Measurements from ENCODE around the gene SLC1A1. TPM values are rescaled to one million over a fixed set of nuclear protein-coding genes. Genes with fewer than 3 reads are reported as not detected.

The SLC1A1 gene
- total and polyA plus RNA-seq, 2 experiments from 2014 or later, result 3.7 to 8.2 TPM

DNA sequence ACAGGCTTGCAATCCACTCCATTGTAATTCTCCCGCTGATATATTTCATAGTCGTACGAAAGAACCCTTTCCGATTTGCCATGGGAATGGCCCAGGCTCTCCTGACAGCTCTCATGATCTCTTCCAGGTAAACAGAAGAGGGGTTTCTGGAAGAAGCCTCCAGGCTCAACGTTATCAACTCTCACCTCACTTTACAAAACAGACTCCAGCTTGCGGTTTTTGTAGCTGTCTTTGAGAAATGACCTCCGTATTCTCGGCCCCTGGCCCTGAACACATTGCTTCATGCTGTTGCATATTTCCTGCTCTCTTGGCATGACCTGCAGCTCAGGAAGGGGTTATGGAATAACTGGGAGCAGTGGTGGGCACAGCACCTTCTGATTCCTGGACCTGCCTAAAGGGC, 85.7 kb downstream of the SLC1A1 start:
- Mint-ChIP-seq H3K9me3 (no peaks in the 10 kb centered on the region; the same call in 1 of the 3 replicates), H3K36me3 (ENCODE audit: low read depth) (no peaks in the 10 kb centered on the region), H3K27ac (no peak overlapping the region), H3K27me3 (ENCODE audit: insufficient read depth, low read depth, poor library complexity) (peaks cover 2% of the 10 kb centered on the region), H3K4me3 (no peak overlapping the region), H3K4me1 (peaks cover 9% of the 10 kb centered on the region)
- Histone ChIP-seq H3K27me3 (ENCODE audit: insufficient read depth) (no peaks in the 10 kb centered on the region), H3K4me2 (no peak overlapping the region), H3K4me1 (ENCODE audit: insufficient read depth) (peaks cover 3% of the 10 kb centered on the region; the same call in 1 of the 2 replicates), H2AFZ (no peak overlapping the region), H3K4me3 (no peak overlapping the region), H3K9me2 (ENCODE audit: insufficient read depth) (no peaks in the 10 kb centered on the region), H3K27ac (ENCODE audit: low read depth) (0 out of 2 replicates have a peak overlapping the region, but pooled peaks have one; percentile 50), H3K36me3 (ENCODE audit: insufficient read depth) (no peaks in the 10 kb centered on the region), H3F3A (replicated peaks; ENCODE audit: low read depth) (no peaks in the 10 kb centered on the region), H4K20me1 (replicated peaks; ENCODE audit: insufficient read depth) (no peaks in the 10 kb centered on the region), H3K79me2 (replicated peaks; ENCODE audit: insufficient read depth) (no peaks in the 10 kb centered on the region)
- ATAC-seq, result no peak
- DNase-seq (ENCODE audit: low spot score), result no peak
- TF ChIP-seq CREB1 (CRISPR knock-in tag; IDR thresholded peaks at IDR 0.05; ENCODE audit: low read depth), result no peak
- no peak for TF ChIP-seq ZNF331 (CRISPR knock-in tag; IDR thresholded peaks at IDR 0.05; ENCODE audit: low read depth)
- TF ChIP-seq, protein P1, sequence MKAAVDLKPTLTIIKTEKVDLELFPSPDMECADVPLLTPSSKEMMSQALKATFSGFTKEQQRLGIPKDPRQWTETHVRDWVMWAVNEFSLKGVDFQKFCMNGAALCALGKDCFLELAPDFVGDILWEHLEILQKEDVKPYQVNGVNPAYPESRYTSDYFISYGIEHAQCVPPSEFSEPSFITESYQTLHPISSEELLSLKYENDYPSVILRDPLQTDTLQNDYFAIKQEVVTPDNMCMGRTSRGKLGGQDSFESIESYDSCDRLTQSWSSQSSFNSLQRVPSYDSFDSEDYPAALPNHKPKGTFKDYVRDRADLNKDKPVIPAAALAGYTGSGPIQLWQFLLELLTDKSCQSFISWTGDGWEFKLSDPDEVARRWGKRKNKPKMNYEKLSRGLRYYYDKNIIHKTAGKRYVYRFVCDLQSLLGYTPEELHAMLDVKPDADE (IDR thresholded peaks at IDR 0.05), result no peak
- TF ChIP-seq, protein P2, sequence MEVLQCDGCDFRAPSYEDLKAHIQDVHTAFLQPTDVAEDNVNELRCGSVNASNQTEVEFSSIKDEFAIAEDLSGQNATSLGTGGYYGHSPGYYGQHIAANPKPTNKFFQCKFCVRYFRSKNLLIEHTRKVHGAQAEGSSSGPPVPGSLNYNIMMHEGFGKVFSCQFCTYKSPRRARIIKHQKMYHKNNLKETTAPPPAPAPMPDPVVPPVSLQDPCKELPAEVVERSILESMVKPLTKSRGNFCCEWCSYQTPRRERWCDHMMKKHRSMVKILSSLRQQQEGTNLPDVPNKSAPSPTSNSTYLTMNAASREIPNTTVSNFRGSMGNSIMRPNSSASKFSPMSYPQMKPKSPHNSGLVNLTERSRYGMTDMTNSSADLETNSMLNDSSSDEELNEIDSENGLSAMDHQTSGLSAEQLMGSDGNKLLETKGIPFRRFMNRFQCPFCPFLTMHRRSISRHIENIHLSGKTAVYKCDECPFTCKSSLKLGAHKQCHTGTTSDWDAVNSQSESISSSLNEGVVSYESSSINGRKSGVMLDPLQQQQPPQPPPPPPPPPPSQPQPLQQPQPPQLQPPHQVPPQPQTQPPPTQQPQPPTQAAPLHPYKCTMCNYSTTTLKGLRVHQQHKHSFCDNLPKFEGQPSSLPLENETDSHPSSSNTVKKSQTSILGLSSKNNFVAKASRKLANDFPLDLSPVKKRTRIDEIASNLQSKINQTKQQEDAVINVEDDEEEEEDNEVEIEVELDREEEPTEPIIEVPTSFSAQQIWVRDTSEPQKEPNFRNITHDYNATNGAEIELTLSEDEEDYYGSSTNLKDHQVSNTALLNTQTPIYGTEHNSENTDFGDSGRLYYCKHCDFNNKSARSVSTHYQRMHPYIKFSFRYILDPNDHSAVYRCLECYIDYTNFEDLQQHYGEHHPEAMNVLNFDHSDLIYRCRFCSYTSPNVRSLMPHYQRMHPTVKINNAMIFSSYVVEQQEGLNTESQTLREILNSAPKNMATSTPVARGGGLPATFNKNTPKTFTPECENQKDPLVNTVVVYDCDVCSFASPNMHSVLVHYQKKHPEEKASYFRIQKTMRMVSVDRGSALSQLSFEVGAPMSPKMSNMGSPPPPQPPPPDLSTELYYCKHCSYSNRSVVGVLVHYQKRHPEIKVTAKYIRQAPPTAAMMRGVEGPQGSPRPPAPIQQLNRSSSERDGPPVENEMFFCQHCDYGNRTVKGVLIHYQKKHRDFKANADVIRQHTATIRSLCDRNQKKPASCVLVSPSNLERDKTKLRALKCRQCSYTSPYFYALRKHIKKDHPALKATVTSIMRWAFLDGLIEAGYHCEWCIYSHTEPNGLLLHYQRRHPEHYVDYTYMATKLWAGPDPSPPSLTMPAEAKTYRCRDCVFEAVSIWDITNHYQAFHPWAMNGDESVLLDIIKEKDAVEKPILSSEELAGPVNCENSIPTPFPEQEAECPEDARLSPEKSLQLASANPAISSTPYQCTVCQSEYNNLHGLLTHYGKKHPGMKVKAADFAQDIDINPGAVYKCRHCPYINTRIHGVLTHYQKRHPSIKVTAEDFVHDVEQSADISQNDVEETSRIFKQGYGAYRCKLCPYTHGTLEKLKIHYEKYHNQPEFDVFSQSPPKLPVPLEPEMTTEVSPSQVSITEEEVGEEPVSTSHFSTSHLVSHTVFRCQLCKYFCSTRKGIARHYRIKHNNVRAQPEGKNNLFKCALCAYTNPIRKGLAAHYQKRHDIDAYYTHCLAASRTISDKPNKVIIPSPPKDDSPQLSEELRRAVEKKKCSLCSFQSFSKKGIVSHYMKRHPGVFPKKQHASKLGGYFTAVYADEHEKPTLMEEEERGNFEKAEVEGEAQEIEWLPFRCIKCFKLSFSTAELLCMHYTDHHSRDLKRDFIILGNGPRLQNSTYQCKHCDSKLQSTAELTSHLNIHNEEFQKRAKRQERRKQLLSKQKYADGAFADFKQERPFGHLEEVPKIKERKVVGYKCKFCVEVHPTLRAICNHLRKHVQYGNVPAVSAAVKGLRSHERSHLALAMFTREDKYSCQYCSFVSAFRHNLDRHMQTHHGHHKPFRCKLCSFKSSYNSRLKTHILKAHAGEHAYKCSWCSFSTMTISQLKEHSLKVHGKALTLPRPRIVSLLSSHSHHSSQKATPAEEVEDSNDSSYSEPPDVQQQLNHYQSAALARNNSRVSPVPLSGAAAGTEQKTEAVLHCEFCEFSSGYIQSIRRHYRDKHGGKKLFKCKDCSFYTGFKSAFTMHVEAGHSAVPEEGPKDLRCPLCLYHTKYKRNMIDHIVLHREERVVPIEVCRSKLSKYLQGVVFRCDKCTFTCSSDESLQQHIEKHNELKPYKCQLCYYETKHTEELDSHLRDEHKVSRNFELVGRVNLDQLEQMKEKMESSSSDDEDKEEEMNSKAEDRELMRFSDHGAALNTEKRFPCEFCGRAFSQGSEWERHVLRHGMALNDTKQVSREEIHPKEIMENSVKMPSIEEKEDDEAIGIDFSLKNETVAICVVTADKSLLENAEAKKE (CRISPR knock-in tag; IDR thresholded peaks at IDR 0.05), result no peak
- TF ChIP-seq STAT1 (IDR thresholded peaks at IDR 0.05; ENCODE audit: unreplicated experiment), result no peak
- TF ChIP-seq NANOG (IDR thresholded peaks at IDR 0.05; ENCODE audit: borderline replicate concordance), result no peak
- TF ChIP-seq JUNB (IDR thresholded peaks at IDR 0.05; ENCODE audit: unreplicated experiment), result no peak
- no peak for TF ChIP-seq POLR2AphosphoS5 (IDR thresholded peaks at IDR 0.05; ENCODE audit: low read depth)
- TF ChIP-seq, protein P3, sequence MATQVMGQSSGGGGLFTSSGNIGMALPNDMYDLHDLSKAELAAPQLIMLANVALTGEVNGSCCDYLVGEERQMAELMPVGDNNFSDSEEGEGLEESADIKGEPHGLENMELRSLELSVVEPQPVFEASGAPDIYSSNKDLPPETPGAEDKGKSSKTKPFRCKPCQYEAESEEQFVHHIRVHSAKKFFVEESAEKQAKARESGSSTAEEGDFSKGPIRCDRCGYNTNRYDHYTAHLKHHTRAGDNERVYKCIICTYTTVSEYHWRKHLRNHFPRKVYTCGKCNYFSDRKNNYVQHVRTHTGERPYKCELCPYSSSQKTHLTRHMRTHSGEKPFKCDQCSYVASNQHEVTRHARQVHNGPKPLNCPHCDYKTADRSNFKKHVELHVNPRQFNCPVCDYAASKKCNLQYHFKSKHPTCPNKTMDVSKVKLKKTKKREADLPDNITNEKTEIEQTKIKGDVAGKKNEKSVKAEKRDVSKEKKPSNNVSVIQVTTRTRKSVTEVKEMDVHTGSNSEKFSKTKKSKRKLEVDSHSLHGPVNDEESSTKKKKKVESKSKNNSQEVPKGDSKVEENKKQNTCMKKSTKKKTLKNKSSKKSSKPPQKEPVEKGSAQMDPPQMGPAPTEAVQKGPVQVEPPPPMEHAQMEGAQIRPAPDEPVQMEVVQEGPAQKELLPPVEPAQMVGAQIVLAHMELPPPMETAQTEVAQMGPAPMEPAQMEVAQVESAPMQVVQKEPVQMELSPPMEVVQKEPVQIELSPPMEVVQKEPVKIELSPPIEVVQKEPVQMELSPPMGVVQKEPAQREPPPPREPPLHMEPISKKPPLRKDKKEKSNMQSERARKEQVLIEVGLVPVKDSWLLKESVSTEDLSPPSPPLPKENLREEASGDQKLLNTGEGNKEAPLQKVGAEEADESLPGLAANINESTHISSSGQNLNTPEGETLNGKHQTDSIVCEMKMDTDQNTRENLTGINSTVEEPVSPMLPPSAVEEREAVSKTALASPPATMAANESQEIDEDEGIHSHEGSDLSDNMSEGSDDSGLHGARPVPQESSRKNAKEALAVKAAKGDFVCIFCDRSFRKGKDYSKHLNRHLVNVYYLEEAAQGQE (IDR thresholded peaks at IDR 0.05; ENCODE audit: unreplicated experiment), result no peak
- TF ChIP-seq, protein P4, sequence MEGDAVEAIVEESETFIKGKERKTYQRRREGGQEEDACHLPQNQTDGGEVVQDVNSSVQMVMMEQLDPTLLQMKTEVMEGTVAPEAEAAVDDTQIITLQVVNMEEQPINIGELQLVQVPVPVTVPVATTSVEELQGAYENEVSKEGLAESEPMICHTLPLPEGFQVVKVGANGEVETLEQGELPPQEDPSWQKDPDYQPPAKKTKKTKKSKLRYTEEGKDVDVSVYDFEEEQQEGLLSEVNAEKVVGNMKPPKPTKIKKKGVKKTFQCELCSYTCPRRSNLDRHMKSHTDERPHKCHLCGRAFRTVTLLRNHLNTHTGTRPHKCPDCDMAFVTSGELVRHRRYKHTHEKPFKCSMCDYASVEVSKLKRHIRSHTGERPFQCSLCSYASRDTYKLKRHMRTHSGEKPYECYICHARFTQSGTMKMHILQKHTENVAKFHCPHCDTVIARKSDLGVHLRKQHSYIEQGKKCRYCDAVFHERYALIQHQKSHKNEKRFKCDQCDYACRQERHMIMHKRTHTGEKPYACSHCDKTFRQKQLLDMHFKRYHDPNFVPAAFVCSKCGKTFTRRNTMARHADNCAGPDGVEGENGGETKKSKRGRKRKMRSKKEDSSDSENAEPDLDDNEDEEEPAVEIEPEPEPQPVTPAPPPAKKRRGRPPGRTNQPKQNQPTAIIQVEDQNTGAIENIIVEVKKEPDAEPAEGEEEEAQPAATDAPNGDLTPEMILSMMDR (conservative IDR thresholded peaks at IDR 0.05; ENCODE audit: low read depth in 2 of 2), result no peak
- no peak for TF ChIP-seq EZH2phosphoT487 (IDR thresholded peaks at IDR 0.05; ENCODE audit: unreplicated experiment)
- TF ChIP-seq ZNF114 (CRISPR knock-in tag; IDR thresholded peaks at IDR 0.05), result no peak
- TF ChIP-seq EZH2 (IDR thresholded peaks at IDR 0.05; ENCODE audit: low read depth, unreplicated experiment), result no peak
